ENCODE measurements around the gene MYLK.

Gene MYLK

GRCh38 chr3:123693584-123694190 lies 190.4 kb downstream of the MYLK start:
- no peak for DNase-seq

- no peak for DNase-seq
These were observed 191.5 kb downstream of the MYLK start for GRCh38 chr3:123692671-123693070.

- no peak for DNase-seq
These were observed 192.1 kb downstream of the MYLK start for GRCh38 chr3:123692041-123692440.

- no peak for DNase-seq
These were observed 194.3 kb downstream of the MYLK start for GRCh38 chr3:123689831-123690230.

- DNase-seq, result no peak
These were observed 195.8 kb downstream of the MYLK start for GRCh38 chr3:123688241-123688747.

GRCh38 chr3:123687286-123687685 lies 196.8 kb downstream of the MYLK start:
- DNase-seq, result no peak

- DNase-seq, result no peak
These were observed 197.9 kb downstream of the MYLK start for GRCh38 chr3:123686251-123686650.

GRCh38 chr3:123685780-123686179 lies 198.4 kb downstream of the MYLK start:
- DNase-seq, result no peak

GRCh38 chr3:123684636-123685035 lies 199.5 kb downstream of the MYLK start:
- no peak for DNase-seq

GRCh38 chr3:123684209-123684608 lies 199.9 kb downstream of the MYLK start:
- no peak for DNase-seq

- DNase-seq, result no peak
These were observed 200.5 kb downstream of the MYLK start for GRCh38 chr3:123683505-123684154.

- DNase-seq, result no peak
These were observed 201.2 kb downstream of the MYLK start for GRCh38 chr3:123682781-123683504.

- DNase-seq, result no peak
These were observed 201.8 kb downstream of the MYLK start for GRCh38 chr3:123682302-123682701.

GRCh38 chr3:123679712-123680386 lies 204.3 kb downstream of the MYLK start:
- DNase-seq, result no peak

GRCh38 chr3:123678108-123678511 lies 206.0 kb downstream of the MYLK start:
- no peak for DNase-seq

GRCh38 chr3:123672429-123673146 lies 211.5 kb downstream of the MYLK start:
- DNase-seq, result no peak

- no peak for DNase-seq
These were observed 213.4 kb downstream of the MYLK start for GRCh38 chr3:123670743-123671142.

- DNase-seq, result no peak
These were observed 215.2 kb downstream of the MYLK start for GRCh38 chr3:123668906-123669305.

- DNase-seq, result no peak
These were observed 216.3 kb downstream of the MYLK start for GRCh38 chr3:123667784-123668183.

- no peak for DNase-seq
These were observed 219.4 kb downstream of the MYLK start for GRCh38 chr3:123664753-123665152.

- no peak for DNase-seq
These were observed 220.2 kb downstream of the MYLK start for GRCh38 chr3:123663977-123664376.

- no peak for DNase-seq
These were observed 222.2 kb downstream of the MYLK start for GRCh38 chr3:123661973-123662372.

- no peak for DNase-seq
These were observed 223.2 kb downstream of the MYLK start for GRCh38 chr3:123660900-123661299.
